Measurements from ENCODE around the gene NCF4. TPM values are rescaled to one million over a fixed set of nuclear protein-coding genes. Genes with fewer than 3 reads are reported as not detected.

NCF4 gene
- total RNA-seq, 1 donor from 2014 or later: not detected

GRCh38 chr22:36916034-36916433 is 55.2 kb downstream of the NCF4 start:
- H3K36me3 Mint-ChIP-seq (ENCODE audit: low read depth): no peaks in the 10 kb centered on the region
- no peaks in the 10 kb centered on the region for H3K9me3 Mint-ChIP-seq
- no peak for DNase-seq (ENCODE audit: low read depth, low spot score)
- H3K4me1 Mint-ChIP-seq: peaks cover 4% of the 10 kb centered on the region
- H3K27ac Mint-ChIP-seq (ENCODE audit: unreplicated experiment): no peak overlapping the region
- peaks cover 55% of the 10 kb centered on the region for H3K27me3 Mint-ChIP-seq (ENCODE audit: low read depth)
- TF ChIP-seq CTCF (conservative IDR thresholded peaks at IDR 0.05): no peak
- H3K4me3 Mint-ChIP-seq: no peak overlapping the region

GRCh38 chr22:36918586-36919284 is 57.9 kb downstream of the NCF4 start:
- Mint-ChIP-seq H3K27ac (ENCODE audit: unreplicated experiment) (no peak overlapping the region), H3K9me3 (no peaks in the 10 kb centered on the region), H3K27me3 (ENCODE audit: low read depth) (peaks cover 38% of the 10 kb centered on the region), H3K4me1 (no peaks in the 10 kb centered on the region), H3K4me3 (no peak overlapping the region), H3K36me3 (ENCODE audit: low read depth) (no peaks in the 10 kb centered on the region)
- DNase-seq (ENCODE audit: low read depth, low spot score): no peak
- no peak for TF ChIP-seq CTCF (conservative IDR thresholded peaks at IDR 0.05)

- no peaks in the 10 kb centered on the region for H3K4me1 Mint-ChIP-seq
- H3K36me3 Mint-ChIP-seq (ENCODE audit: low read depth): no peaks in the 10 kb centered on the region
- no peaks in the 10 kb centered on the region for H3K9me3 Mint-ChIP-seq
- H3K27me3 Mint-ChIP-seq (ENCODE audit: low read depth): peaks cover 21% of the 10 kb centered on the region
- no peak for TF ChIP-seq CTCF (conservative IDR thresholded peaks at IDR 0.05)
- H3K4me3 Mint-ChIP-seq: no peak overlapping the region
- no peak for DNase-seq (ENCODE audit: low read depth, low spot score)
- no peak overlapping the region for H3K27ac Mint-ChIP-seq (ENCODE audit: unreplicated experiment)
These were observed 60.7 kb downstream of the NCF4 start for GRCh38 chr22:36921309-36922104.

- no peak for DNase-seq (ENCODE audit: low read depth, low spot score)
- H3K4me1 Mint-ChIP-seq: peaks cover 2% of the 10 kb centered on the region
- H3K9me3 Mint-ChIP-seq: no peaks in the 10 kb centered on the region
- H3K27ac Mint-ChIP-seq (ENCODE audit: unreplicated experiment): no peak overlapping the region
- no peaks in the 10 kb centered on the region for H3K36me3 Mint-ChIP-seq (ENCODE audit: low read depth)
- no peak overlapping the region for H3K4me3 Mint-ChIP-seq
- peaks cover 17% of the 10 kb centered on the region for H3K27me3 Mint-ChIP-seq (ENCODE audit: low read depth)
- no peak for TF ChIP-seq CTCF (conservative IDR thresholded peaks at IDR 0.05)
These were observed 61.4 kb downstream of the NCF4 start for GRCh38 chr22:36922105-36922608.

GRCh38 chr22:36922711-36923110 is 61.9 kb downstream of the NCF4 start:
- Mint-ChIP-seq H3K36me3 (ENCODE audit: low read depth) (no peaks in the 10 kb centered on the region), H3K4me3 (no peak overlapping the region), H3K27ac (ENCODE audit: unreplicated experiment) (no peak overlapping the region), H3K4me1 (peaks cover 8% of the 10 kb centered on the region), H3K9me3 (no peaks in the 10 kb centered on the region), H3K27me3 (ENCODE audit: low read depth) (peaks cover 13% of the 10 kb centered on the region)
- DNase-seq (ENCODE audit: low read depth, low spot score): no peak
- TF ChIP-seq CTCF (conservative IDR thresholded peaks at IDR 0.05): no peak
